Endodermal cell (in vitro differentiated cells): ENCODE data around the gene CDC26. TPM values are rescaled to one million over a fixed set of nuclear protein-coding genes. Genes with fewer than 3 reads are reported as not detected.

Experiments
- DNase-seq: peaks from one replicate; pipeline ENCODE4 v3.0.0-alpha.2; 2017
- H3K27ac ChIP-seq: 2 replicates; pipeline ENCODE4 v1.5.1; 2013; ENCODE audit warnings: mild to moderate bottlenecking, low read depth, low read length, moderate library complexity
- H3K27me3 ChIP-seq: 2 replicates; pipeline ENCODE4 v1.6.1; 2013; ENCODE audit warnings: mild to moderate bottlenecking, low read length, moderate library complexity; ENCODE audit not compliant: insufficient read depth, control insufficient read depth, poor library complexity, severe bottlenecking
- H3K36me3 ChIP-seq: 2 replicates; pipeline ENCODE4 v1.7.0; 2013; ENCODE audit warnings: mild to moderate bottlenecking, low read length, moderate library complexity; ENCODE audit not compliant: control insufficient read depth, insufficient read depth
- H3K4me1 ChIP-seq: one replicate; pipeline ENCODE4 v1.7.0; 2013; ENCODE audit warnings: low read length; ENCODE audit not compliant: control insufficient read depth, insufficient read depth
- H3K4me3 ChIP-seq: 2 replicates; pipeline ENCODE4 v1.5.1; 2013; ENCODE audit warnings: mild to moderate bottlenecking, low read length, moderate library complexity
- H3K9ac ChIP-seq: 2 replicates; pipeline ENCODE4 v1.6.1; 2013; ENCODE audit warnings: mild to moderate bottlenecking, low read length, moderate library complexity; ENCODE audit not compliant: poor library complexity, severe bottlenecking; ENCODE audit errors: extremely low read depth
- H3K9me3 ChIP-seq: 2 replicates; pipeline ENCODE4 v1.6.1; 2013; ENCODE audit warnings: mild to moderate bottlenecking, low read length, moderate library complexity; ENCODE audit not compliant: control insufficient read depth
- H3K27ac Mint-ChIP-seq: 2 replicates; pipeline ENCODE4 v1.8.0; 2020; ENCODE audit warnings: mixed read lengths
- H3K27me3 Mint-ChIP-seq: 2 replicates; pipeline ENCODE4 v1.8.0; 2021; ENCODE audit warnings: mild to moderate bottlenecking, mixed read lengths; ENCODE audit not compliant: insufficient read depth
- H3K36me3 Mint-ChIP-seq: 2 replicates; pipeline ENCODE4 v1.8.0; 2020; ENCODE audit warnings: low read depth, mixed read lengths
- H3K4me1 Mint-ChIP-seq: 2 replicates; pipeline ENCODE4 v1.8.0; 2020; ENCODE audit warnings: mixed read lengths
- H3K4me3 Mint-ChIP-seq: 2 replicates; pipeline ENCODE4 v1.8.0; 2020; ENCODE audit warnings: mild to moderate bottlenecking, moderate library complexity, mixed read lengths
- H3K9me3 Mint-ChIP-seq: 2 replicates; pipeline ENCODE4 v1.8.0; 2020; ENCODE audit warnings: mild to moderate bottlenecking, mixed read lengths
- WGBS, 2 experiments: methylation state at CpG; one replicate each; pipeline versions ENCODE4 v1.1.5 to v1.1.7; 2013; ENCODE audit warnings: missing lambda C conversion rate in 2 of 2, mixed read lengths in 1 of 2; ENCODE audit not compliant: insufficient coverage in 1 of 2, insufficient read length in 1 of 2; 5-methylcytosine and 5-hydroxymethylcytosine counted together
- long read RNA-seq, 4 experiments: library from polyadenylated mRNA in 2 of 4; library from RNA in 1 of 4; library from capped mRNA in 1 of 4; stranded (forward) in 3 of 4; unstranded in 1 of 4; transcript quantifications; one replicate each; pipeline ENCODE4 v2.0.0, GENCODE V29; 2020 to 2021; ENCODE audit warnings: inconsistent platforms in 1 of 4
- polyA plus RNA-seq, 2 experiments: library from polyadenylated mRNA; stranded (reverse); fragments of 50-300 nt; gene quantifications; one replicate each; pipeline ENCODE4 v1.2.3, GENCODE V29; 2013
- total RNA-seq, 2 donors: library from RNA; stranded (reverse); fragmentation: NEBNext Ultra II Directional in 1 of 2; extraction: Animal tissue kit (Norgen Biotek cat#: 25700) in 1 of 2; gene quantifications; 2 replicates in 1 of 2; 3 replicates in 1 of 2; pipeline ENCODE4 v1.2.1, GENCODE V29; 2021
- TF ChIP-seq, protein P1 (sequence below): fragments of 200-600 bp; sonication (generic); conservative IDR thresholded peaks from 2 replicates; pipeline ENCODE4 v1.5.0; 2021; ENCODE audit warnings: antibody characterized with exemption, mild to moderate bottlenecking

The CDC26 gene
- 10 to 100 TPM; 34.7 to 39.7 TPM for total RNA-seq
- 32.5 TPM for polyA plus RNA-seq (2013, experiment 1 of 2)
- 33.9 TPM for polyA plus RNA-seq (2013, experiment 2 of 2)
- long read RNA-seq, experiment 1, transcript CDC26-201 (4 exons, 872 nt): major isoform, 8 of 16 reads
- long read RNA-seq, experiment 1, partial matches to known transcripts: 6 of 16 reads
- long read RNA-seq, experiment 1, other reads (novel, unspliced or antisense): 2 of 16 reads
- long read RNA-seq, experiment 2, transcript CDC26-201 (4 exons, 872 nt): major isoform, 32 of 39 reads
- long read RNA-seq, experiment 2, partial matches to known transcripts: 2 of 39 reads
- long read RNA-seq, experiment 2, other reads (novel, unspliced or antisense): 5 of 39 reads
- long read RNA-seq, experiment 3, transcript CDC26-201 (4 exons, 872 nt): major isoform, 9 of 32 reads
- long read RNA-seq, experiment 3, partial matches to known transcripts: 9 of 32 reads
- long read RNA-seq, experiment 3, other reads (novel, unspliced or antisense): 13 of 32 reads
- long read RNA-seq, experiment 4, transcript CDC26-201 (4 exons, 872 nt): major isoform, 17 of 23 reads
- long read RNA-seq, experiment 4, partial matches to known transcripts: 0 of 23 reads
- long read RNA-seq, experiment 4, other reads (novel, unspliced or antisense): 6 of 23 reads

DNA sequence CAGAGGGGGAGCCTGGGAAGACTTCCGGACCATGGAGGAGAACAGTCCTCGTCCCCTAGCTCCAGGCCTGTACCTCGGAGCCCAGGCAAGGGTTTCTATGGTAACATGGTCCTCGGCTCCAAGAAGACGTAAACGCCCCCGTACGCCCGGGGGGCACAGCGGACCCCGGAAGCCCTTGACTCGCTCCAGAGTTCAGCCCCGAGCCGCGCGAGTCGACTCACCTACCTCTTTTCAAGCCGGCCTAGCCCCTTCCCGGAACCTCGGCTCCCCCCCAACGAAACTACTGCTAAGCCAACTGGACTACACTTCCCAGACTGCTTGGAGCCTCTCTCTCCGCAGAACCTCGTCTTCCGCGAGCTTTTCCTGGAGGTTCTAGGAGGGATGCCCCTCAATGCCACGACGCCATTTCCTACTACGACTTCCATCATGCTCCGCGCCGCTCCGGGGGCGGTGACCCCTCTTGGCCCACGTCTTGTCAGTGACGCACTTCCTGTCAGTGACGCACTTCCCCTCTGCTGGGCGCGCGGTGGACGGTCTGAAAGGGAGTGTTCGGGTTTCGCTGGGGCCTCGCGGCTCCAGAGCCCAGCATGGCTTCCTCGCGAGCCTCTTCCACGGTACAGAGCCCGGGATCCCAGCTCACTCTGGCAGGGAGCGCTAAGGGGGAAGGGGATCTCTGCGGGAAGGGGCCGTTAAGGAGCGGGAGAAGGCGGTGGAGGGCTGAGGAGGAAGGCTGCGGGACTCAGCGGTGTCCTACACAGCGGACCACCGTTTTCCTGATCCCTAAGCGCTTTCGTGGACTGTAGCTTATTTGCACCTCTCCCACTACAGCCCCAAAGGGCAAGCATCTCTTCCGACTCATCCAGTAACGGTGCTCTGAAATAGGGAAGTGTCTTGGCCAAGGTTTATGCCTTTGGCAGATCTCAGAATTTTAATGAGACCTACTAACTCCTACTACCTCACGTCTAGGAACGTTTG is at the start of gene CDC26, which contains the start of gene PRPF4:
Gene CDC26 (minus strand): TSS at position 416 of the 975 bp plus-strand sequence. CDS start 3,065 bp downstream, outside the sequence.
Gene PRPF4 (plus strand): TSS at position 502 of the 975 bp plus-strand sequence. CDS start 86 bp downstream, at position 588.
- no peak within 1 kb of the TSS for H3K27ac Mint-ChIP-seq
- no peaks in the 10 kb centered on the region for H3K4me1 ChIP-seq
- peaks cover 4% of the 10 kb centered on the region for H3K4me1 Mint-ChIP-seq
- peaks cover 49% of the 10 kb centered on the region for H3K36me3 Mint-ChIP-seq
- TF ChIP-seq, protein P1, sequence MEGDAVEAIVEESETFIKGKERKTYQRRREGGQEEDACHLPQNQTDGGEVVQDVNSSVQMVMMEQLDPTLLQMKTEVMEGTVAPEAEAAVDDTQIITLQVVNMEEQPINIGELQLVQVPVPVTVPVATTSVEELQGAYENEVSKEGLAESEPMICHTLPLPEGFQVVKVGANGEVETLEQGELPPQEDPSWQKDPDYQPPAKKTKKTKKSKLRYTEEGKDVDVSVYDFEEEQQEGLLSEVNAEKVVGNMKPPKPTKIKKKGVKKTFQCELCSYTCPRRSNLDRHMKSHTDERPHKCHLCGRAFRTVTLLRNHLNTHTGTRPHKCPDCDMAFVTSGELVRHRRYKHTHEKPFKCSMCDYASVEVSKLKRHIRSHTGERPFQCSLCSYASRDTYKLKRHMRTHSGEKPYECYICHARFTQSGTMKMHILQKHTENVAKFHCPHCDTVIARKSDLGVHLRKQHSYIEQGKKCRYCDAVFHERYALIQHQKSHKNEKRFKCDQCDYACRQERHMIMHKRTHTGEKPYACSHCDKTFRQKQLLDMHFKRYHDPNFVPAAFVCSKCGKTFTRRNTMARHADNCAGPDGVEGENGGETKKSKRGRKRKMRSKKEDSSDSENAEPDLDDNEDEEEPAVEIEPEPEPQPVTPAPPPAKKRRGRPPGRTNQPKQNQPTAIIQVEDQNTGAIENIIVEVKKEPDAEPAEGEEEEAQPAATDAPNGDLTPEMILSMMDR: no peak
- H3K4me3 Mint-ChIP-seq: no peak within 1 kb of the TSS
- H3K27me3 Mint-ChIP-seq: no peaks in the 10 kb centered on the region
- peak within 1 kb of the TSS; percentile 93 for H3K4me3 ChIP-seq
- H3K27me3 ChIP-seq: no peaks in the 10 kb centered on the region
- peak; percentile 99 for DNase-seq
- 0% methylated on average over 20 to 63 of the region's 63 CpGs for WGBS, 2 experiments
- H3K9me3 ChIP-seq: no peaks in the 10 kb centered on the region
- H3K36me3 ChIP-seq: peaks cover 62% of the 10 kb centered on the region
- no peaks in the 10 kb centered on the region for H3K9me3 Mint-ChIP-seq
- peak within 1 kb of the TSS; percentile 85 for H3K9ac ChIP-seq
- peak within 1 kb of the TSS; percentile 77 for H3K27ac ChIP-seq

DNA sequence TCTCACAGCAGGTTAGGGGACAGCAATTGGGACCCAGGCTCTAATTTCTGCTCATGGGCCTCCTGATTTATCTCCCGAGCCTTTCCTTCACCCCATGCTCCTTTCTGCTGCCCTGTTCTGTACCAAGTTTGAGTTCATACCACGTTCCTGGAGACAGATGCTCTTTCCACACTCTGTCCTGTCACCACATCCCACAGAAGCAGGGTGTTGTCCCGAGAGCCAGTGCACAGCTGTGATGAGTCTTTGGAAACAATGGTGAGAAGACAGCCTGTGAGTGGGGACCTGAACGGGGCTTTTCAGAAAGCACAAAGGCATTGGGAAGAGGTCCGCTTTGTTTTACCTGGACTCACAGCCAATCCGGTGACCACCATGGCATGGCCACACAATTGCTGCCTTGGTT is 47.3 kb upstream of the CDC26 start:
- H3K27ac Mint-ChIP-seq: no peak overlapping the region
- no peaks in the 10 kb centered on the region for H3K36me3 Mint-ChIP-seq
- TF ChIP-seq, protein P1: no peak
- WGBS, 2 experiments: 86 to 96% methylated on average over 3 to 6 of the region's 6 CpGs
- H3K27me3 Mint-ChIP-seq: no peaks in the 10 kb centered on the region
- no peak overlapping the region for H3K9ac ChIP-seq
- H3K4me1 ChIP-seq: peaks cover 8% of the 10 kb centered on the region
- H3K9me3 Mint-ChIP-seq: no peaks in the 10 kb centered on the region
- H3K4me1 Mint-ChIP-seq: peaks cover 3% of the 10 kb centered on the region
- peak; percentile 26 for DNase-seq
- H3K27me3 ChIP-seq: no peaks in the 10 kb centered on the region
- H3K9me3 ChIP-seq: no peaks in the 10 kb centered on the region
- H3K4me3 Mint-ChIP-seq: no peak overlapping the region
- H3K36me3 ChIP-seq: no peaks in the 10 kb centered on the region
- no peak overlapping the region for H3K4me3 ChIP-seq
- no peak overlapping the region for H3K27ac ChIP-seq

DNA sequence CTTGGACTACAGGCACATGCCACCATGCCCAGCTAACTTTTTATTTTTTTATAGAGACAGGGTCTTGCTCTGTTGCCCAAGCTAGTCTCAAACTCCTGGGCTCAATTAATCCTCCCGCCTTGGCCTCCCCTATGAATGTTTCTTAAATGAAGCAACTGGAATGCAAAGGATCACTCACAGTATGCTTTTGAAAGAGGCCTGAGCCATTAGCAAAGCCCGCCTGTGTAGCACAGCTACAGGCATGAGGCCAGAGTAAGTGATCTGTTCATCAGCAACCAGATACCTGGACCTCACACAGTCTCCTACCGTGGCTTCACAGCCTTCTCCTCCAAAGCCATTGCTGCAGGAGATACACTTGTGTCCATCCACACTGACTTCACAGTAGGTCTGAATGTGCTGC is 44.7 kb upstream of the CDC26 start:
- Histone ChIP-seq H3K36me3 (no peaks in the 10 kb centered on the region), H3K4me1 (peaks cover 8% of the 10 kb centered on the region), H3K27ac (no peak overlapping the region), H3K4me3 (no peak overlapping the region), H3K27me3 (no peaks in the 10 kb centered on the region), H3K9me3 (no peaks in the 10 kb centered on the region), H3K9ac (no peak overlapping the region)
- TF ChIP-seq, protein P1: no peak
- peaks cover 3% of the 10 kb centered on the region for H3K4me1 Mint-ChIP-seq
- H3K9me3 Mint-ChIP-seq: no peaks in the 10 kb centered on the region
- H3K36me3 Mint-ChIP-seq: no peaks in the 10 kb centered on the region
- DNase-seq: peak; percentile 8
- 85 to 91% methylated on average over 3 of the region's 3 CpGs for WGBS, 2 experiments
- H3K27me3 Mint-ChIP-seq: no peaks in the 10 kb centered on the region
- H3K27ac Mint-ChIP-seq: no peak overlapping the region
- no peak overlapping the region for H3K4me3 Mint-ChIP-seq
